ENCODE measurements around the gene SART1.
"Not testable (repeated sequence)": the region's sequence is repeated elsewhere in the genome, so short reads cannot be mapped to it uniquely, and the experiment has no call there.

The SART1 gene

DNA sequence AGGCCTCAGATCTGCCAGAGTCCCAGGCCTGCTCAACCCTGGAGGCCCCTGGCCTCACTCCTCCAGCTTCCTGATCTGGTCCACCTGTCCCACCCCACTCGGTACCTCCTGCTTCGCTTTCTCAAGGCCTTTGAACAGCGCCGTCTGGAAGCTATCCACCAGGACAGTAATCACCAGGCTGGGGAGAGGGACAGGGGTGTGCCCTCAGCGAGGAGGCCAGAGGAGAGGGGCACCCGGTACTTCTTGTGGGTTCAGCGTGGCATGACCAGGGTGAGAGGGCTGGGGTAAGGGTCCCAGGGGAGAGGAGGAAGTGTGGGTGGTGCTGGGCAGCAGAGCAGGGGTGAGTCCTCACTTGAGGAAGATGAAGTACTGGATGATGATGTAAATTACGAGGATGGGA is 58.7 kb downstream of the SART1 start:
- DNase-seq, result no peak

DNA sequence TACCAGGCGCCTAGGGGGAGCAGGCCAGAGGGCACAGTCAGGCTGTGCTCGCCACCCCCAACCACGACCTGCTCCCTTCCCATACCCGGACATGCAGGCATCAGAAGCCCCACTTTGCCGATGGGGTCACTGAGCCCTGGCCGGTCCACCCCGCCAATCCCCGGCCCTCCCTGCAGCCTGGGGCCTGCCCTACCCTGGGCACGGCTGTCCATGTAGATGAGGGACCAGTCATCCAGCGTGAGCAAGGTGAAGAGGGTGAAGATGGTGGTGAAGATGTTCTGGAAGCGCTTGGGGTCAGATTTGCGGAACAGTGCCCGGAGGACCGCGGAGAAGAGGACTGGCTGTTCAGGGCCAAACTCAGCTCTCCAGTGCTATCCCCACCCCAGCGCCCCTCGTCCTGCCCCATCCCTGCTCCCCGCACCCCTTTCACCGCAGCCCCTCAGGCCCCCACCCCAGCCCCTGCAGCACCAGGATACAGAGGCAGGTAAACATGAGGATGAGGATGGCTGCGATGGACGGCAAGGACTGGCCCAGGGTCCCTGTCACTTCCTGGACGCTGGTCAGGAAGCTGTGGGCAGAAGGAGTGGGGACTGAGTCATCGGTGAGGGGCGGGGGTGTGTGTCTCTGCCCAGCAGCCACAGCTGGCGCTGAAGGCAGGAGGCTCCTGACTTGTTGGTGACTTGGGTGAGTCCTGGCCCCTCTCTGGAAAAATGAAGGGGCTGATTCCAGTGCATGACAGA is 59.3 kb downstream of the SART1 start:
- DNase-seq, result no peak

- DNase-seq, result peak; percentile 68
Observed at GRCh38 chr11:66022401-66023185, 61.1 kb downstream of the SART1 start.

GRCh38 chr11:66023186-66023440 is 61.6 kb downstream of the SART1 start:
- DNase-seq, result not testable (repeated sequence)

GRCh38 chr11:66026017-66026529 is 64.5 kb downstream of the SART1 start, which contains the start of gene CATSPER1:
TSS of gene CATSPER1 (minus strand) at chr11:66026479. CDS start at chr11:66026379, 100 bp downstream.
- DNase-seq, result no peak
